ENCODE measurements around the gene ARL9. TPM values are rescaled to one million over a fixed set of nuclear protein-coding genes. Genes with fewer than 3 reads are reported as not detected.

ARL9 gene
- total RNA-seq, 1 donor from 2014 or later = 0.15 TPM

DNA sequence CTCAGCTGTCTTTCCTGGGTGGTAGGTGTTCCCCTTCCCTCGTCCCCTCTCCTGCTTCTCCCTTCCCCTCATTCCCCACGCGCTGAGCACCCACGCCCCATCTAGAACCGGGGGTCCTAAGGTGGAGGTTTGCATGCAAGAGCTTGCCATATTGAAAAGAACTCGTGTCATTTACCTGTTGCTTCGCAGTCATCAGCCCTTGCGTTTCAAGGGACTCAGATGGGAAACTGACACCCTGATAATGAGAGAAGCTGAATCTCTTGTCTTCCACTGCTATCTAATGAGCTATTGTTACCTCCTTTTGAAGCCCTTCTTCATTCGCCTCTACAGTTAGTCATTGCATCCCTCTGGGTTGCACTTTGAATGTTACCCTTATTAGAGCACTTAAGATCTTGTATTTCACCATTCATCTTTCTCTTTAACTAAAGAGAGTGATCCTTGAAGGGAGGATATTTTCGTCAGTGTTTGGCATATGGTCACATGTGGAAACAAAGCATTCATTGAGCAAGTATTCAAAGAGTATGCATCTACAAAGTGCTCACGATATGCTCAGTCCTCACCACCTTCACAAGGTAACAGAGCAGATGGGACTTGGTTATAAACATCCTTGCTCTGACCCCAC is 25.7 kb downstream of the ARL9 start:
- intact Hi-C loops (cut with micrococcal nuclease) = loop anchor here (2.0 kb wide), 2 partner anchors 446 to 678 kb away; partner anchors contain the start of genes EXOC1 and NOA1

DNA sequence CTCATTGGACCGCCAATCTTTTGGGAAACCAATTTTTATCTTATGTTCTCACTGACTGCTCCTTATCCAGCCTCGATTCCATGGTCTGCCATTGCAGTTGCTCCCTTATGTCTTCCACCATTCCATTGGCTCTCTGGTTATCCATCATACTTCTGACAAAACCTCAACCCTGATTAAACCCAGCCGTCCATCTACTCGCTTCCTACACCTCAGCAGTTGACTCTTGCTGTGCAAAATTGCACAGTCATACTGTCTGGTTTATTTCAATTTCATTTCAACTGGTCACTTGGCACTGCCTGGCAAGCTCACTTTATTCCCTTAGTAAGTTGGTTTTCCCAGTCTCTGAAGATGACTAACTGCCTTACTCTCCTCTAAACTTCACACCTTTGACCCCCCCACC is 26.2 kb downstream of the ARL9 start:
- intact Hi-C loops (cut with micrococcal nuclease) = loop anchor here (2.0 kb wide), 2 partner anchors 445 to 679 kb away; partner anchors contain the start of genes EXOC1 and NOA1

DNA sequence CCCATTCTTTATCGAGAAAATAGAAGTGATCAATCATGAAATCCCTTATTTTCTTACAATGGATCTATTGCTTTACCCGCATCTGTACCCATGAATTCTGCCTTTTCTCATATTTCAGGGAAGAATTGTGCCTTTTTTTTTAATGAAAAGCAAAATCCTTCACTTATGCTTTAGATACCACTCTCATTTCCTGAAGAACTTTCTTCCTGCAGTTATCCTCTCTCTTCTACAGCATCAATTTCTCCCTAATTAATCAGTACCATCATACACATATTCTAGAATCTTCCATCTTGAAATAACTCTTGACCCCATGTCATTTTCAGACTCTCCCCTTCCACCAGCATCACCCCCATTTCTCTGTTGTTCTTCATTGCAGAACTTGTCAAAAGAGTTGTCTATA is 26.6 kb downstream of the ARL9 start:
- intact Hi-C loops (cut with micrococcal nuclease) = no loop called here

DNA sequence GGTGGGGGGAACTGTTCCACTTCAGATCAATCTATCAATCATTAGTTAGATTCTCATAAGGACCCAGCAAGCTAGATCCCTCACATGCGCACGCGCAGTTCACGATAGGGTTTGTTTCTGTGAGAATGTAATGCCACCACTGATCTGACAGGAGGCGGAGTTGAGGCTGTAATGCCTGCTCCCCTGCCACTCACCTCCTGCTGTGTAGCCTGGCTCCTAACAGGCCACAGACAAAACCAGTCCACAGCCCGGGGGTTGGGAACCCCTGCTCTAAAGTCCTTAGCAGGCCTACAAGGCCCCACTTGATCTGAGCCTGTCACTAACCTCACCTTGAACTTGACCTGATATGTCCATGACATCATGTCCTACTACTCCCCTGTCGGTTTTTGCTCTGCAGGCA is 30.3 kb downstream of the ARL9 start:
- intact Hi-C loops (cut with micrococcal nuclease) = no loop called here

DNA sequence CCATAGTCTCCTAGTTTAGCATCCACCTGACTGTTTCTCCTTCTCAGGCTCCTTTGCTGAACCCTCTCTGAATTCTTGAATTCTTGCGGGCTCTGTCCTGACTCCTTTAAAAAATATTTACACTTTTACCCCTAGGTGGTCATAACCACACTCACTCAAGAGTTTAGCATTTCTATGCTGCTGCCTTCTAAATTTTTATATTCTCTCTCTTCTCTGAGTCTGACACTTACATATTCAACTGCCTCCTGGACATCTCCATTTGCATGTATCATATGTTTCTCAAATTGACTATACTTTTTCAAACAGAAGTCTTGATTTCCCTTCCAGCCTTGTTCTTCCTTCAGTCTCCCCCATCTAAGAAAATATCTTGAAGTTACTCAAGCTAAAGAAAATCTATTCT is 31.6 kb downstream of the ARL9 start:
- intact Hi-C loops (cut with micrococcal nuclease) = no loop called here

DNA sequence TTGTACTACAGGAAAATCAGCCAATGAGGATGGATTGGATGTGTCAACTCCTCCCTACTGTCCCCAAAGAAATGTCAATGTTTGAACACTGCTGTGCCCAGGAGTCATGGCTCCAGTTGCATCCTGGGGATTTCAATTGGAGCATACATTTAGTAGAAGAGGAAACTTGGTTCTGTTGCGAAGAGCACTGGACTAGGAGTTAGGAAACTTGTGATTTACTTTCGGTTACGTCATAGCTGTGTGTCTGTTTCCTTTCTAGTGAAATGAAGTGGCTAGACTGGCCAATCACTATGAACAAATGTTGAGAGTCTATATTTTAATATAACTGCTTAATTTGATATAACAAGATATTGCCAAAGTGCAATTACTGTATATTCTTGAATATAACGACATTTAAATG is 35.2 kb downstream of the ARL9 start:
- intact Hi-C loops (cut with micrococcal nuclease) = loop anchor here (5.0 kb wide), 1 partner anchor 34 kb away; the partner anchor contains the start of gene ARL9

DNA sequence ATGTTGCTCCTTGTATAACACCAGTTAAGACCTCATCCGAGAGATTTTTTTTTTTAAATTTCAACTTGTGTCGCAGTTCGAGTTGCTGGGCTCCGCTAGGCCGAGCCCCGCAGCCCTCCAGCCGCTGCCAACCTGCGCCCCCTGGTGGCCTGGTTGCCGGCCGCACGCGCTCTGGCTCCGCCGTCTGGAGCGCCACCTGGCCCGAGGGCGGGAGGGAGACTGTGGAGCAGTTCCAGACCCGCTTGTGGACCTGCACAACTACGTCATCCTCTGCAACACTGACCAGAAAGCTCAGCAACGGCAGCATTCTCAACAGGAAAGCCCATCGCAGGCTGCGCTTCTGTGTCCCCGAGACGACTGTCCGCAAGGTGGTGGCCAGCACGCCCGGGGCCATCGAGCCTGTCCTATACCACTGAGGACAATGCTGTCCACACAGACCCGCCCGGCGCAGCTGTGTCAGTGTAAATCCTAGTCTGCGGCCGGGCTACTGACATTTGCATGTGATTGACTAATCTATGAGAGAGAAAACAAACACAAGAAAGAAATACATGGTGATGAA is 39.1 kb downstream of the ARL9 start:
- intact Hi-C loops (cut with micrococcal nuclease) = loop anchor here (1.0 to 5.0 kb wide), 10 partner anchors 14 to 597 kb away; partner anchors contain the start of genes AASDH, ARL9, CEP135 and PAICS

DNA sequence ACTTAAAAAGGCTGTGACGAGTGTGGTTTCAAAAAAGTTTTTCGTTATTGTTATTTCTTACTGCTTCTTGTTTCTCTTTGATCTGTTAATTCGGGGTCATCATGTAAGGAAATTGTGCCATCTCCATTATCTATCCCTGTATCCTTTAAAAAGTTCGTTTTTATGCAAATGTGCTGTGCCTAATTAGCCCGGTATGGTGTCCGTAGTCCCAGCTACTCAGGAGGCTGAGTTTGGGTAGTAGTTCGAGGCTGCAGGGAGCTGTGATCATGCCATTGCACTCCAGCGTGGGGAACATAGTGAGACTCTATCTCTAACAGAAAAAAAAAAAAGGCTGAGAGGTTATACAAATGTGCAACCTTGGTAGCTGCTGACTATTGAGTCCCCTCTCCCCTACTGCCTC is 45.1 kb downstream of the ARL9 start:
- intact Hi-C loops (cut with micrococcal nuclease) = no loop called here

DNA sequence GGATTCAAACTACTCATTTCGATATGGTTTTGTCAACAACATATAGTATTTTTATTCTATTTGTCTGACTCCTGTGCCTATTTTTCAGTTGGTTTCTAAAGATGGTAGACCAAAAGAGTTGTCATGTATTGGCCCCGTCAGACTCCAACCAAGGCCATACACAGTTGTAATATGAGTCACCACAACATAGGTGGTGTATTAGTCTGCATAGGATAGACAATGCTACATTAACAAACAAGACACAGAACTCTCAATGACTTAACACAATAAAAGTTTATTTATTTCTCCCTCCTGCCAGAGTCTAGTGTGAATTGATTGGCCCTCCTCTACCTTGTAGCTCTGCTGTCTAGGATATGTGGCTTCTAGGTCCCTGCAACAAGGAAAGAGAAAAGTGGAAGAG is 45.9 kb downstream of the ARL9 start:
- intact Hi-C loops (cut with micrococcal nuclease) = no loop called here

DNA sequence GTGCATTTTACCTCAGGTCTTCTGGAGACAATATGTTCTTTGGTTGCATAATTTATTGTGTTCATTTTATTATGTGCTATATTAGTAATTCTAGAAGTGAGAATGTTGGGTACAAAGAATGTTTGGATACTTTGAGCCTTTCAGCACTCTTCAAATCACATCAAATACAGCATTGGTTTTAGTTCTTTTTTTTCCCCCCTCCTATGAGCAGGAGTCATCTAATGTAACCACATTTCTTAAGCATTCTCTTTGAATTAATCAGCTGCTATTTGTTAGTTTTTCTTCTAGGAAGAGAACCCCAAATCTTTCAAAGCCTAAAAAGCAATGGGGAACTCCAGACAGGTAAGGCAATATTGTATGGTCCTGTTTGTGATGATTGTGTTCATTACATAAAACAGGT is 46.7 kb downstream of the ARL9 start:
- intact Hi-C loops (cut with micrococcal nuclease) = no loop called here

DNA sequence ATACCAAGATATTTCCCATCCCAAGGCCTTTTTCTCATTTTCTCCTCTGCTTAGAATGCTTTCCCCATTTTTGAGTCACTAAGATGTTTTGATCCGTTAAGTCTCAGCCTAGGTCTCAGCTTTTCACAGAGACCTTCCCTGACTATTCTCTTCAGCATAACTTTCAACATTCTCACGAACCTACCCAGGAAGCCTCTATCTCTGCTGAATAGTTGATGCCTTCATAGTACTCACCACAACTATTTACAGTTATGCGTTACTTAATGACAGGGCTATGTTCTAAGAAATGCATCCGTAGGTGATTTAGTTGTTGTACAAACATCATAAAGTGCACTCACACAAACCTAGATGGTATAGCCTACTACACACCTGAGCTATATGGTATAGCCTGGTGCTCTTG is 64.5 kb downstream of the ARL9 start:
- intact Hi-C loops (cut with micrococcal nuclease) = no loop called here

Other genes with a start within 250 kb of the ARL9 start
- gene AASDH, start 118.3 kb upstream of the ARL9 start, total RNA-seq = 9.7 and 11.4 TPM in 2 replicates
- gene PPAT, start 70.2 kb upstream of the ARL9 start, total RNA-seq = 26.4 and 29.3 TPM in 2 replicates
- gene PAICS, start 69.5 kb upstream of the ARL9 start, total RNA-seq = 120 and 121 TPM in 2 replicates
- 147 and 152 TPM in 2 replicates for gene SRP72, start 38.2 kb upstream of the ARL9 start, total RNA-seq
- 93.4 and 96.6 TPM in 2 replicates for gene HOPX, start 175.5 kb downstream of the ARL9 start, total RNA-seq

Data from T-helper 1 cell treated with Interleukin-12 subunit alpha and Interleukin-12 subunit beta and Interleukin-4 antibody, amounts not matched to agents 30 ng/mL and 1 ng/mL, for 36 hours (primary cell).